NCI-H82 (cell line): ENCODE measurements around the gene FH.

ENCODE experiments used
- DNase-seq: peaks from one replicate; lab custom pipeline; 2025; lab: John Stamatoyannopoulos, UW

The FH gene

DNA sequence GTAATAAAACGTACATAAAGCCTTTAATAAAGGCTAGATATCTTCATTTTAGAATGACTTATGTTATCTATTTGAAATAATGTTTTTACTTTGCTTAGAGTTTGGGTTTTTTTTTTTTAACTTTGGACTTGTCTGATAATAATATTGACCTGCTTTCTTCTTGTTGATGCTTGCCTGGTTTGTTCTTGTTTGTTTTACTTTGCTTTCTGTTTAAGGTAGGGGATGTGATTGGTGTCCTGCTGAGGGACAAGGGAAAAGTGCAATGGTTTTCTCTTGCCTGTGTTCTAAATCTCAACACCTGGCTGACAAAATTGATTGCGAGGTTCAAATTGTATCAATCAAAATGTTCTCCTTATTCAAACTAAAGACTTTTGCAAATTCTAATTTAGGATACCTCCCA, 2.2 kb upstream of the FH start:
- no peak for DNase-seq

- DNase-seq: no peak
Measured at GRCh38 chr1:241520080-241520465, 518 bp upstream of the FH start.

GRCh38 chr1:241518476-241519307, 863 bp downstream of the FH start:
- peak; percentile 73 for DNase-seq

DNA sequence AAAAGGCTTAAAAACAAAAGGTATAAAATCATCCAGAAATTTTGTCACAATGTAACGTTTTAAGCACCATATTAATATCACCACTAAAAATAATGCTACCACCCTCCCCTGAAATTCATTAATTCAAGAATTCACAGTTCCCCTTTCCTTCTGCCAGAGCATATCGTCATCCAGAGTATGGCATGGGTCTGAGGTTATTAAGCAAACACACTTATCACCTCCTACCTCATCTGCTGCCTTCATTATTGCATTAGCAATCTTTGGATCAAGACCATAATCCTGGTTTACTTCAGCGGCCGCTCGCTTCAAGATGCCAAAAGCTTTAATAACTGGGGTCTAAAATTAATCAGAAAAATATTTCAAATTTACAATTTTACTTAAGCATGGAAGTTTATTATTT, 6.2 kb downstream of the FH start:
- DNase-seq: peak; percentile 98

GRCh38 chr1:241507189-241507863, 12.2 kb downstream of the FH start:
- no peak for DNase-seq

- DNase-seq: no peak
Measured at GRCh38 chr1:241503444-241503843, 16.1 kb downstream of the FH start.

DNA sequence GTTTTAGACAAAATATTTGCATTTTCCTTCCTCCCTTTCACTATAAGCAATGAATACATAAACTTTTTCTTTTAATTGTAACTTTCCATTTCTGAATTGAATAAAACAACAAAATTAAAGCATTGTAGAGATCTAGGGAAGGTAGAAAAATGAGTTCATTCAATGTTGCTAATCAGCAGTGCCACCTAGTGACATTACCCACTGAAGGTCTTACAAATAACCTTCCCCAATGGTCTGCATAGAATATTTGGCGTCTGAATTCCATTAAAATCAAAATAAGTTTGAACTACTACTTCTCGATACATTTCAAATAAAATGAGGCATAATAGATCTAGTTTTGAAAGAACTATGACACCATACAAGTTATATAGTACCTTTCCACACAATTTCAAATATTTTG, 19.6 kb downstream of the FH start:
- peak; percentile 72 for DNase-seq

DNA sequence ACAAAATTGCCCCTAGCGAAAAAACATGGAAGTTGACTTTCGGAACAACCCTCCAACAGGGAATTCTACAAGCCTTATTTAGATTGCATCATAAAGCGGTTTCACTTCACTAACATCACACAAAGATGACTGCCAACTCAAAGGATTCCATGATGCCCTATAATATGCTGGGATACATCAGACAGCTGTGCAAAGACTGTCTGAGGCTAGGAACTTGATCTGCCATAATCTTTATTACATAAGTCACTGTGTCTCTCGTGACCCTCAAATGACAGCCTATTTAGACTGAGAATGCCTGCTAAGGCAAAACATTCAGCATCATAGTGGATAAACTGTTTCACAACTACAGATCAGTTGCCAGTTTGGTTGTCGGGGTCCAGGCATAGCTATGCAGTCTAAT, 23.8 kb downstream of the FH start:
- peak; percentile 46 for DNase-seq

GRCh38 chr1:241488739-241489138, 30.8 kb downstream of the FH start:
- no peak for DNase-seq

DNA sequence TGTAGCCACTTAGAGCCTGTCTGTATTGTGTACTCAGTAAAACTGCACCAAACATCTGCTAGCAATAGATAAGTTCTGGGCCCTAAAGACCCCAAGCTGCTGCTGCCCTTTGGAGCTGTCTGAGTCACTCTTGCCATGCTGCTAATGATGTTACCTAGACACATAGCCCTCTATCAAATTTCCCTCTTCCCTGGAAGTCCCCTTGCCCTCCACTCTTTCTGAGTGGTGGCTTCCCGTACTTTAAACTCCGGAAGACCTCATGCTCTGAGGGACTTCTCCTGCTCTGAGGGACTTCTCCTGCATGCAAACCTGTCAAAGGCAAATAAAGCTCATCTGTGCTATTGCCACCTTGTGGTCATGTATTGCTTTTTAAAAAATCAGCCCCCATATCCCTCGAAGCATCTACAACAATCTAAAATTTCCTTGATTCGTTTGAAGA, 34.0 kb downstream of the FH start:
- DNase-seq: peak; percentile 86

DNA sequence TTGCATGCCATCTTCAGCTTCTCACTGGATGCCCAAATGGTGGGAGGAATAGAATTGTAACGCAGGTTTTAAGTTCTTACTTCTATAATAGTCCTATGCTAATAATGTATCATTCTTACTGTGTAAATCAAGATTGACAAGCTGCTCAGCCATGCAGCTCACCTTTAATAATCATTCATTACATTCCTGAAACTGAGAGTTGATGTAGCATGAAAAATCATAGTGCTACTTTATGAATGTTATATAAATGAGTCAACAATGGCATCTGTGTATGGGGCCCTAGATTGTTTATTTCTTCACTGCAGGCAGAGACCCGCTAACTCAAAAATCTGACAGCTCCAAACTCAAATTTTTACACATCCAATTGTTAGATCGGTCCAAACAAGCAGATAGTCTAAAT, 34.4 kb downstream of the FH start:
- no peak for DNase-seq

GRCh38 chr1:241482761-241483250, 36.7 kb downstream of the FH start:
- DNase-seq: no peak

DNA sequence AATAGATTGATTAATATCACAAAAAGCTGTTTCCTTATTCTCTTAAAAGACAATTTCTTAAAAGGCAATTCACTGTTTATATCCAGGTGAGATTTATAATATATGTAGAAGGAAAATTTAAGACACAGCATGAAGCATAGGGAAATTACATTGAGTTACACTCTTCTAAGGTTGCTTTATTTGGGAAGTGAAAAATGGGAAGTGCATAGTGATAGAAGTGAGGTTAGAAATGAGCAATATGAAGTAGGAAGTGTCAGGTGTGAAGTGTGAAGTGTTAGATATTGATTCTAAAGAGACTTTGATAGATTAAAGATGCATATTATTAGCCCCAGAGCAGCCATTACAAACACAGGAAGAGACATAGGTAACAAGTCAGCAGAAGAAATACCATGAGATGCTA, 40.3 kb downstream of the FH start:
- DNase-seq: no peak

DNA sequence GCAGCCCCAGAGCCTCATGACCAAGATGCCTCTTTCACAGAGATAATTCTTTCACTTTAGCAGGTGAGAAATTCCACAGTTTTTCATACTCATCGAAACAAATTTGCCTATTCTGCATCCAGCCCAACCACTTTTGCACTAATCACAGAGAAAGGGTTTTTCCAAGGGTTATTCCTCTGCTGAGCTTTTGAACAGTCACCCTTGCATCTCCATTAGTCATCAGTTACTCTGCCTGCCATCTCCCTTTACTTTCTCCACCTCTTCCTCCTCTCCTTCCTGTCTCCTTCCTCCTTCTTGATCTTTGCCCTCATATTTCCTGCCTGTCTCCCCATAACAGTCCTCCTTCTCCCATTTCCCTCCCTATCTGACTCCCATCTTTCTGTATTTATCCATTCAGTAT, 43.9 kb downstream of the FH start:
- no peak for DNase-seq

- DNase-seq: no peak
Measured at GRCh38 chr1:241473026-241473425, 46.5 kb downstream of the FH start.

GRCh38 chr1:241470908-241471590, 48.5 kb downstream of the FH start:
- peak; percentile 62 for DNase-seq

GRCh38 chr1:241470361-241470760, 49.2 kb downstream of the FH start:
- DNase-seq: peak; percentile 66

DNA sequence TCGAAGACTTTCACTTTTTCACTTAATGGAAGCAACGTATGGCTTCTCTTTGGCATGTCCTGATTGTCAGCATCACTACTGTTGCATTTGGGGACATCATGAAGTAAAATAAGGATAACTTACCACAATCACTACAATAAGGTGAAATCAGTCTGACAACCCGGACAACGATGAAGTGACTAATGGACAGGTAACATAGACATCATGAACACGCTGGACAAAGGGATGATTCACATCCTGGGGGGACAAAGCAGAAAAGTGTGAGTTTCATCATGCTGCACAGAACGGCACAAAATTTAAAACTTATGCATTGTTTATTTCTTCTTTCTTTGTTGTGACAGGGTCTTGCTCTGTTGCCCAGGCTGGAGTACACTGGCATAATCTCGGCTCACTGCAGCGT, 53.9 kb downstream of the FH start:
- no peak for DNase-seq

DNA sequence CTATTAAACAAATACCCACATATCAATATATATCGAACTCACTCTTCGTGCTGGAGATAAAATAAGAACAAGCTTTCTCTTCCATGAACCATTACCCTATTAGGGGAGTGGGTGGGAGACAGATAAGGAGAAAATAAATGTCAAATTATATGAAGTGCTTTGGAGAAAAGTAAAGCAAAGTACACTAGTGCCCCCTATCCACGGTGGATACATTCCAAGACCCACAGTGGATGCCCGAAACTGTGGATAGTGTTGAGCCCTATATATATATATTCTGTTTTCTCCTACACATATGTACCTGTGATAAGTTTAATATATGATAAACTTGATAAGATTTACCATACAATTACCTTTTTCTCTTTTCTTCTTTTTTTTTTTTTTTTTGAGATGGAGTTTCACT, 54.6 kb downstream of the FH start:
- peak; percentile 32 for DNase-seq

GRCh38 chr1:241462391-241462790, 57.2 kb downstream of the FH start:
- DNase-seq: no peak

GRCh38 chr1:241460098-241460873, 59.3 kb downstream of the FH start:
- DNase-seq: peak; percentile 25

DNA sequence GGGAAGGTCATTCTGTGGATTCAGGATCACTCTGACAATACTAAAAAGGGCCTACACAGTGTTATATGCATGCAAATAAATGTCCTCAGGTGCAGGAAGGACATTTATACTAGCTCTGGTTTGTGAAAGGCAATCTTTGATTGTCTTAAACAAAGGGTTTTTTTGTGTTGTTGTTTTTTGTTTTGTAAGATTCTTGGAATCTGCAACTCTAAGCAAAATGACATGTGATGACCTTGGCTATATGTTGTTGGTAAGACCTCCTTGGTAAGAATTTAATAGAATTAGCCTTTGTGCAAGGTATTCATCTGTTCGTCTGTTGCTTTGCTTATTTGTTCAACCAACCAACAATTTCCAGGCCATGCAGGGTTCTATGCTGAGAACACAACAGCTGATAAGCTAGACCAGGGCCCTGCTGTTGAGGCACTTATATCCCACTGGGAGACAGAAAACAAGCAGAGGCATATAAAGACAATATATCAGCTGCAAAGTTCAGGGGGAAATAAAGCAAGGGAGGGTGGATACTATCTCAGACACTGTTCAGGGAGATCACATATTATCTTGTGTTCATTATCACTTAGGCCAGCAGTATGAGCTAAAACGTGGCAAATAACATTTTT, 60.3 kb downstream of the FH start:
- DNase-seq: peak; percentile 70
